NK-92 treated with Interleukin-12 subunit alpha and Interleukin-12 subunit beta, amount 100 ng/mL, for 24 hours (cell line): ENCODE results near the gene ROPN1.
"Not testable (repeated sequence)": the region's sequence is repeated elsewhere in the genome, so short reads cannot be mapped to it uniquely, and the experiment has no call there.

Experiments used
- DNase-seq: peaks from one replicate; lab custom pipeline; 2025; lab: John Stamatoyannopoulos, UW

The ROPN1 gene

DNA sequence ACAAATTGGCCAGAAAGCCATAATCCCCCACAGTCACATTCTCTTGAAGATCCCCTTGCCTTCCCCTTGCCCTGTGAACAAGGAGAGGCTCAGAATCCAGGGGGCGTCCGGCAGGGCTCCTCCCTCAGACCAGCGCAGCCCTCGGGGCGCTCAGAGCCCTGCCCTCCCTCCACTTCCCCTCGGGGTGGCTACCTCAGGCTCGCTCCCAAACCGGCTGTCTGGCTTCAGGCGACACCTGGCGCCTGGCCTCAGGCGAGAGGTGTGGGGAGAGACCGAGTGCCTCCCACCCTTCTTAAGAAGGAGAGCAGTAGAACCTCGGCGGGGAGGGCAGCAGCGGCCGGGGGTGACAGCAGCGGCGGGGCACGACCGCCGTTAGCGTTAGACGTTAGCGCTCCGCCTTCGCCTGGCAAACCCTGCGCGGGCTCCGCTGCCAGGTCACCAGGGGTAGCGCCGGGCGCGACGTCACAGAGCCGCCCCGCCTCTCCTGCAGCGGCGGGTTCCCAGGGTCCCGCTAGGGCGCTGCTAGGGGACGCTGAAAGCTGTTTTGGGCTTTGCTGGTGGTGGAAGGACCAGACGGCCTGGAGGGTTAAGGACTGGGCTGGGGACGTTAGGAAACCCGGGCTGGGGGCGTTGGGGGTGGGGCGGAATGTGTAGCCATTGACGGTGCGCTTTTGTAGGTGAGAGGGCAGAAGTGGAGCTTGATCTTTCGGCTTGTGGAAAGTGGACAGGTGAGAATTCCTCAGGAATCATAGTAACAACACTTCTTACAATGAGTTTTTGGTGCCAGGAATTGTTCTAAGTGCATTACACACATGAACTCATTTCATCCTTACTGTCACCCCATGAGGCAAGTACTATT, at the start of gene ROPN1:
Gene ROPN1 (minus strand): TSS at position 395 of the 859 bp plus-strand sequence. CDS start 11,643 bp downstream, outside the sequence.
- not testable (repeated sequence) for DNase-seq

DNA sequence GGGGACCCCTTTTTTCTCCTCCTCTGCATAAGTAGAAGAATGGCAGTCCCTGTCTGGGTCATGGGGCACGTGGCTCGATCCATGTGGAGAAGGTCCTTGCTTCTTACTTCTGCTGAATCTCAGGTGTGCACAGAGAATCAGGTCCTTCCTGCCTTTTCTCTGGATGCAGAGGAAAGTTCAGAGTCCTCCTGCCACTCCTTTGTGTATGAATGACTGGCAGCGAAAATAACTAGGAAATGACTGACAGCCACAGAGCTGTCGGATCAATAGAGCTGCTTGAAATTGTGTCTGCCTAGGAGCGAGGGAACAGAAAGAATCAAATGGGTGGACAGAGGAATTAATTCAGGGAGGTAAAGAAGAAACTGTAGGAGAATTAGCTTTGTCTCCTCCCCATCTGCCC, 49.6 kb upstream of the ROPN1 start:
- no peak for DNase-seq

DNA sequence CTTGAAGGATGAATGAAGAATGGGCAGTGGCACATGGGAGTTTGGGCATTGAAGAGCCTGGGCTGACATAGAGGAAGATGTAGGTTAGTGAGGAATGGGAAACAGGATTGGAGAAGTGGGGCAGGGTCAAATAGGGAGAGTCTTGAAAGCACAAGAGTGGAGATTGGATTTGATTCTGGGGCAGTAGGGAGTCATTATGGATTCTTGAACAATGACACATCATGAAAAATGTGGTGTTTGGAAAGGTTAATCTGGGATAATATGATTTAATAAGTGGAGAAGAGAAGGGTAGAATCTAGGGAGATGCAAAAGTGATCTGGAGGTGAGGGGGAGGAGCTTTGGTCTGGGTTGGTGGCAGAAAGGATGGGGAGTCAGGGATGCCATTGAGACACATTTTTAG, 45.4 kb upstream of the ROPN1 start:
- no peak for DNase-seq

DNA sequence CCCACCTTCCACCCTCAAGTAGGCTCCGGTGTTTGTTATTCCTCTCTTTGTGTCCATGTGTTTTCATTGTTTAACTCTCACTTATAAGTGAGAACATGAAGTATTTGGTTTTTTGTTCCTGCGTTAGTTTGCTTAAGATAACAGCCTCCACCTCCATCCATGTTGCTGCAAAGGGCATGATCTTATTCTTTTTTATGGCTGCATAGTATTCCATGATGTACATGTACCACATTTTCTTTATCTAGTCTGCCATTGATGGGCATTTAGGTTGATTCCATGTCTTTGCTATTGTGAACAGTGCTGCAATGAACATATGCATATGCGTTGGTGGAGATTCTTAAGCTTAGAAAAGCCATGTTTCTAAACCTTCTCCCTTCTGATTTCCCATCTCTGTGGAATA, 44.3 kb upstream of the ROPN1 start:
- DNase-seq: not testable (repeated sequence)

DNA sequence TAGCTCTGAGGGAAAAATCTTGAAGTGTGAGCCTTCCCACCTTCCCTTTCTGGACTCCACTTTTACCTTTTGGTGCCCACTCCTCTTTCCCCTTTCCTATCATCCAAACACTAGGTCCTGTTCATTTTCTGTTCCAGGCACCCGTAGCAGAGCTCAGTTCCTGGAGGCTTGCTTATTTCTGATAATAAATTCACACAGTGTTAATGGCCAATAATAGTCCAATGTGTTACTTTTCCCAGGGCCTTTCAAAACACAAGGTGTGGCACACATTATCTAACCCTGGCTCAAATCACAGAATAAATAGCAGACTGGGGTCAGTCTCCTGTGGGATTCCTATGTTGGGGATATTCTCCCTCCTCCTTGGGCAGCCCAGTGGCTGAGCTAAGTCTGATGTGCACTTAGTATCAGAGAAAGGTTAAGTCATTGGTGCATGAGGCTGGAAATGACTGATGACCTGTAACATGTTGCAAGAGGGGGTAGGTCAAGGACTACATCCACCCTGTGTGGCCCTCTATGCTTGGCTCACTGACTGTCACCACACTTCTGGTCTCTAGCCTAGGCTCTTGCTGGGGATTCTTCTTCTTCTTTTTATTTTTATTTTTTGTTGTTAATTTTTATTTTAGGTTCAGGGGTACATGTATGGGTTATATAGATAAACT, 43.7 kb upstream of the ROPN1 start:
- DNase-seq: no peak

DNA sequence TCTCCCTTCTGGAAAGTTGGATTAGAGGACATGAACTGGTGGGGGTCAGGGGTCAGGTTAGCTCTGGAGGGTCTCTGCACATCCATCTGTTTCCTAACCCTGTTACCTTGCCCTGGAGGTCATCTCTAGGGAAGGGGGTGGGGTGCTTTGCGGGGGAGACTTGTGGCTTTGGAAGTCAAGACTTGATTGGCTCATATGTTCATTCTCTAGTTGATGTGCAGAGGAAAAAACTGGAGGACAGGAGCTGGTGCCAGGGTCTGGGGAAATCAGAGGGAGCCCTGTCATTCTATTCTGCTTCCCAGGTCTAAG, 42.9 kb upstream of the ROPN1 start:
- no peak for DNase-seq

DNA sequence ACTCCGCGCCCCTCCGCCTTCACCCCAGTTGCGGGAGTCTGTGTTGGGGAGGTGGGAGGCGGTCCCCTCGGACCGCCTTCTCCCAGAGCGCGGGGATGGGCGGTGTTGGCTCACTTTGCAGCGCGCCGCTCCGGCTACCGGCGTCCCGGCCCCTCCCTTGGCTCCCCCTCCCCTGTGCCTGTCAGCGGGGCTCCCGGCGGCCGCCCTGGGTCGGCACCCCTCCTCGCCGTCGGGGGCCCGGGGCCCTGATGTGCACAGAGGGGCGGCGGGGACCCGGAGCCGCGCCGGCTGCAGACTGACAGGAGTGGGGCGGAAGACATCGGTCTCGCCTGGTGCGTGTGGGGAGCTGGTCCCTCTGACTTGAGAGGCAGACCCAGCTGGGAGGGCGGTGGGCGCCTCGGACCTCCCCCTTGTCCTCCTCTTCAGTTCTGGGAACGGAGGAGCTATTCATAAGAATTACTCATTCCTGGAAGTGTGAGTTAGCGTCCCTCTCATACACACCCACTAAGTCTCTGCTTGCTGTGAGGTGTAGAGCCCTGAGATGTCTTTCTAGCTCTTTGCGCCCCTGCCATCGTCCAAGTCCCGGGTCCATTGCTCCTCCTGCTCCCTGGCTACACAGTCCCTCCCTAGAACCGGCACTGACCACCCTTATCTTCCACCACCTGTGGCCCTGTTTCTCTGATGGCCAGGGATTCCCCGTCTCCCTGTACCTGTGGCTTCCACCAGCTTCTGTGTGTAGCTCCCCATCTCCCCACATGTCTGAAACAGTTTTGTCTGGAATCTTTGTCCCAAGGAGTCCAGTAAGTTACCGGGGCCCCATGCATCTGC, 42.3 kb upstream of the ROPN1 start:
- DNase-seq: no peak

DNA sequence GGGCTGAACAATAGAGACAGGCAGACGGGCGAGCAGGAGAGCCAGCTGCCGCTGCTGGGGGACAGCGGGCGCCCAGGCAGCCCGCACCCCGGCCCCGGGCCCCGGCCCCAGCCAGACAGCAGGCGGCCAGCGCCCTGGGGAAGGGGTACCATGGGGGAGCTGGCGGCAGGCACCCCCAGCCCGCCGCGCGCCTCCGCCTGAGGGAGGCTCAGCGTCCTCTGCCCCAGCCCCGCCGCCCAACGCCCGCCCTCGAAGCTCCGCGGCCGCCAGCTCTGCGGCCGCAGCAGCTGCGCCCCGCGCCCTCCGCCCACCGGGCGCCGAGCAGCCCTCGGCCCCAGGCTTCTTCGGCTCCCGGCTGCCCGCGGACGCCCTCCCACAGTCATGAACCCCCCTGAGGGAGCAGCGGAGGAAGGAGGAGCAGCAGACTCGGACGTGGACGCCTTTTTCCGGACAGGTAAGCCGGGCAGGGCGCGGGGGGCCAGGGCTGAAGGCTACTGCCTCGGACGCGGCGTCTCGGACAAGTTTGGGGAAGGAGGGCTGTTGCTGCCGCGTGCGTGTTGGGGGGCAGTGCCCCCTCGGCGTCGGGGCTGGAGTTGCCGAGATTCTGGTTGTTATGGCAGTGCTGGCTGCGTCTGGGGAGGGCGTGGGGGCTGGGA, 41.6 kb upstream of the ROPN1 start, which contains the start of gene KALRN:
Gene KALRN (plus strand): TSS at position 10 of the 656 bp plus-strand sequence.
- DNase-seq: no peak

DNA sequence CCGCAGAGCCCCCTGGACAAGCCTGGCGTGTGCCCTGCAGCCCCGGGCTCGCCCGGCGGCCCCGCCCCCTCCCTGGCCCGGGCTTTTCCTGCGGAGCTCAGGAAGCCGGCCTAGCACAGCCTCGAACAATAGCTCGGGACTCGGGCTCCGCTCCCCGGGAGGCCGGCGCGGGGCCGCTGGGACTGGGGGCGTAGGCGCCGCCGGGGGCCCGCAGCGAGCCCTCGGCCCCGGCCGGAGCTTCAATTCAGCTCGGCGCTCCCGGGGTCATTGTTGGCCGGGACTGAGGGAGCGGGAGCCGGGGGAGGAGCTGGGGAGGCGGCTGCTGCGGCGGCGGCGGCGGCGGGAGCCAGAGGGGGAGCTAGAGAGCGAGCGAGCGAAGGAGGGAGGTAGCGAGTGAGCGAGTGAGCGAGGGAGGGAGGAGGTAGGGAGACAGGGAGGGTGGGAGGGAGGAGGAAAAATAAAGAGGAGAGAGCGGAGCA, 41.0 kb upstream of the ROPN1 start:
- no peak for DNase-seq

DNA sequence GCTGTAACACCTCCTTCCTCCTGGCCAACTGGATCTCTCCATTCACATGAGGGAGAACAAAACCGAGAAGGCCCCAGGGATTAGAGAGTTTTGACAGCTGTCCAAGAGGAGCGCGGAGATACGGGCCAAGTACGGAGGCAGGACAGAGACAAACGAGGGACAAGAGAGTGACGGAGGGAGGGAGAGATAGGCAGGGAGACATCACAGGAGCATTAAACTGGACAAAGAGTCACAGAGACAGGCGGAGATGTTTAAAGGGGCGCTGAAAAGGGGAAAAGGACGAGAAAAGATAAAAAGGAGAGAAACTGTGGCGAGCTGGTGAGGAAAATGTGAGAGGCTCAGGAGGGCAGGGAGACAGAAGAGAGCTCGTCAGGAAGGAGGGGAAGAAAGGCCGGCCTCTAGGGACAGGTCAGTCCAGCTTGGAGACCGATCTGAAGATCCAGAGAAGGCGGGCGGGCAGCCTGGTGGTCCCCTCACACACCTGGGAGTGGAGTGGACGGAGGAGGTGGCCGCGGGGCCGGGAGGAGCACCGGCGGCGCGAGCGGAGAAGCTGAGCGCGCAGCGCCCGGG, 40.5 kb upstream of the ROPN1 start:
- DNase-seq: no peak

DNA sequence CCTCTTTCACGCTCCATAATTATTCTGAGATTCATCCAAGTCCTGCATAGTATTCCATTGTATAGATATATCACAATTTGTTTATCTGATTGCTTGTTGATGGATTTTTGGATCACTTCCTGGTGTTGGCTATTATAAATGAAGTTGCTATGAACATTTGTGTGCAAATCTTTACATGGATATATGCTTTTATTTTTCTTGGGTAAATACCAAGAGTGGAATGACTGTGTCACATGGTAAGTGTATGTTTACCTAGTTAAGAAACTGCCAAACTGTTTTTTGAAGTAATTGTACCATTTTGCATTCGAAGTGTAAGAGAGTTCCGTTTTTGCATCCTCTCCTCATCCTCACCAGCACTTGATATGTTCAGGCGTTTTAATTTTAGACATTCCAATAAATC, 34.6 kb upstream of the ROPN1 start:
- no peak for DNase-seq

DNA sequence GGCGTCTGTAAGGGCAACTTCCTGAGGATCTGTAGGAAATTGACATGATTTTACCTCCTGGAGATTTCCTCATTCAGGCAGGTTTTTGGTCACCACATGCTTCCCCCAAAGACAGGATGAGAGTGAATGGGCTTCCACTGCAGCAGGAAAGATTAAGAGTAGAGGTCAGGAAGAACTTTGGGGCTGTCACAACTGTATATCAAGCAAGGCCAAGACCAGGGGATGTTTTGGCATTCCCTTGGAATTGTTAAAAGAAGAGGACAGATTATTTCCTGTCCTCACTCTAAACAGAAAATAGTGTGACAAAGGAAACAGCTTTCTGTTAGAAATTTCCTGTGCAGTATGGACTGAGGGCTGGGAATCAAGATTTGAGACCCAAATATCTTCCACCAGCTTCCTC, 31.6 kb upstream of the ROPN1 start:
- DNase-seq: not testable (repeated sequence)

DNA sequence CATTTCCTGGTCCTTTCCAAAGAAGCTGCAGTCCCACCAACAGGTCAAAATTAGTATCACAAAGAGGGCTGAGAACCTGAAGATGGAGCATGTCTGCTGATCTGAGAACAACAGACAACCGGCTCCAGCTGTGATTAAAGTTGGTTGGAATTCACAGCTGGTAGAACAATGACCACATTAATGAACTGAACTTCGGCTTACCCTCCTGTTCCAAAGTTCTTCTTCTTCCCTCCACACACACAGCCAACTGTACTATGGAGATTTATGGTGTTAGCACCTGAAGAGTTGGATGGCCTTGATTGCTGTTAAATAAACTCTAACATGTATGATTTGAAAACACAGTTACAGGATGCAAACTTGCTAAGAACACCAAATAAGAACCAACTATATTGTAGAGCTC, 27.4 kb upstream of the ROPN1 start:
- no peak for DNase-seq

DNA sequence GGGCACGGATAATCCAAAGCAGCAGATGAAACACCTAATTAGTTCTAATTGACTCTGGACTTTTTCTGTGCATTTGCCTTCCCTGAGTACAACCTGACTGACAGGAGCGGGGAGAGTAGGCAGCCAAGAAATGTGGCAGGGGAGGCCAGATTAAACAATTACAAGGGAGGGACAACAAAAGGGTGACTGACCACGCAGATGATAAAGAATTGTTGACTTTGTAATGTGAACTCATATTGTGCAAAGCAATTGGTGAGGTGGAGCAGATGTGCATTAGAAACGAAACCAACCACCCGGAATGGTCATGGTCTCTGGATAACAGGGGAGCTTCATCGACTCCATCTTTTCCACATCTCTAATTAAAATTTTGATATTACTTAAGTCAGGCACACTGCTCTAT, 25.6 kb upstream of the ROPN1 start:
- DNase-seq: not testable (repeated sequence)

DNA sequence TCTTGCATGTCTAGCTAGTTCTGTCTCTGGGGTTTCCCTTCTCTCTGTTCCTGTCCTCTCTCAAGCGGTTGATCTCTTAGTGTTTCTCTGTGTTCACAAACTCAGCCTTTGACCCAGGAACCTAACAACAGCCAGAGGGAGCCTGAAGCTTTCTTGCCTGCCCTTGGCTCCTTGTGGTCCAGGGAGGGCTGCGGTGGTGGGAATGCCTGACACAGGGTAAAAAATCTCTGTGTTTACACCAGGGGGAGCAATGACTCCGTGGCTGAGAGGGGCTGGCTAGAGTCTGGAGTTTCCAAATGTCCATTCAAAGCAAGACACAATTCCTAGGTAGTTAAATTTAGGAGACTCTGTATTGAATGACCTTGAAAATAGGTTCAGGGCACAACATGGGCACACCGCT, 24.6 kb upstream of the ROPN1 start:
- DNase-seq: not testable (repeated sequence)

DNA sequence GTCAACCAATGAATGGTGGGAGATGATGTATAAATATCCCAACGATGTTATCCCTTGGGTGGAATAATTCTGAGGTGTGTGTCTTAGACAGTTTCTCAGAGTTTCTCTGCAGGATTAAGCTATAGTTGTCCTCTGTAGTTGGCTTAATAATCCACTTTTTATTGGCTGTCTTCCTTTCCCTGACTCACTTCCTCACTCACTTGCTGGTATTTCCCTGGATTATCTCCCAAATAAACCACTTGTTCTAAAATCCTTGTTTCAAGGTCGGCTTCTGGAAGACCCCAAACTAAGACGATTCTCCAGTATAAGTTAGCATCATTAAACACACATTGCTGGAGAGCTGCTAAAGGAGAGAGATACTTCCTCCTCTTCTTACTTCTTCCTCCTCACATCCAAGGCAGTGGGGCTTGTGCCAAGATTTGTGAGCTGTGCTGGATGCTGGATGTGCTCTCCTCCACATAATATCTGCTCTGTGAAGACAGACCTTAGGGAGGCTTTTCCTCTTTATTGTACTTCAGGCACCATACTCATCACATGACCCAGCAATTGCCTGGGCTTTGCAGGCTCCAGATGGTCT, 22.5 kb upstream of the ROPN1 start:
- DNase-seq: no peak

DNA sequence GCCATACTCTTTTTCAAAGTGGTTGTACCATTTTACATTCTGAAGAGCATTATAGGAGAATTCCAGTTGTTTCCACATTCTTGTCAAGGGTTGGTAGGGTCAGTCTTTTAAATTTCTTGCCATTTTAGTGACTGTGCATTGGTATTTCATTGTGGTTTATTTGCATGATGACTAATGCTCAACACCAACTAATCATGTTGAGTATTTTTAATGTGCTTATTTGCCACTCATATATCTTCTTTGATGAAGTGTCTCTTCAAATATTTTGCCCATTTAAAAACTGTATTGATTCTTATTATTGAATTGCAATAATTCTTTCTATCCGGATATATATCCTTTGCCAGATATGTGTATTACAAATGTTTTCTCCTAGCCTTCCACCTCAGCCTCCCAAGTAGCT, 16.4 kb upstream of the ROPN1 start:
- DNase-seq: not testable (repeated sequence)

DNA sequence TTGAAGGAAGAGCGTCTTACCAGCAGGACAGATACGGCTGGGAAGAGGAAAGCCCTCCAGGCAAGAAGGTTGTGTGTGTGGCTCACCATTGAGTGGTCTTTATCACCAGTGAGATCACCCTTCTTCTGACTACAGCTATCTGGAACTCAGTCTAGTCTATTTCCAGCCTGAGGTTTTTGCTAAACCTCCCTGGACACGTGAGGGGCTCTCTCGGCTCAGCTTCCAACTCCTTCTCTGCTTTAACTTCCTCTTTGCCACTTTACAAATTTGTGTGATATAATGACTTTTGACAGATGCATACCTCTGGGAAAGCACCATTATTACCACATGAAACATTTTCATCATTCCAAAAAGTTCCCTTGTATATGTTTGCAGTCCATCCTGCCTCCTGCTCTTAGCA, 15.3 kb upstream of the ROPN1 start:
- DNase-seq: no peak

DNA sequence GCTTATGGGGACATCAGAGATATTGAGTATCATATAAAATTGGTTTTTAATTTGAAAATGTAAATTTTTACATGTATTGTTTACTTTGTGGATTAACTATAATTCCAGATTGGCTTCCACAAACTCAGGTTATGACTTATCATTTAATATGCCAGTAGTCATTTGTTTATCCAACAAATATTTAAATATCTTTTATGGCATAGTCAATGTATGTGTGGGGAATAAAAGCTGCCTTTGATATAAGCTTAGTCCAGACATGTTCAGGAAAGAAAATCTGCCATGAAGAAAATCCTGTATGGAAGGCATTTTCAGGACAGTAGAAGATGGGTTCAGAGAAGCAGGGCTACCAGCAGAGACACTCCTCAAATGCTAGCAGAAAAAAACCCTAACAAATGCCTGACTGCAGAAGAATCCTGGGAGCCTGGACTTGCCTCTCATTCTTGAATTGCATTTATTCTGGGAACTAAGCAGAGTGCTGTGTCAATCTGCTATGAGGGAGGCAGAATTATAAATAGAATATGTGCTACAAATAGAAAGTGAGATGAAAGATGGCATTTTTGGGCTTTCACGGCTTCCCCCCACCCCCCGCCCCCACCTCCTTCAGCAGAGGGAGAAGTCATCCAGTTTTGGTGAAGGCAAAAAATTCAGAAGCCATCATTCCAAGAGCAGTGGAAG, 10.6 kb upstream of the ROPN1 start:
- DNase-seq: not testable (repeated sequence)

DNA sequence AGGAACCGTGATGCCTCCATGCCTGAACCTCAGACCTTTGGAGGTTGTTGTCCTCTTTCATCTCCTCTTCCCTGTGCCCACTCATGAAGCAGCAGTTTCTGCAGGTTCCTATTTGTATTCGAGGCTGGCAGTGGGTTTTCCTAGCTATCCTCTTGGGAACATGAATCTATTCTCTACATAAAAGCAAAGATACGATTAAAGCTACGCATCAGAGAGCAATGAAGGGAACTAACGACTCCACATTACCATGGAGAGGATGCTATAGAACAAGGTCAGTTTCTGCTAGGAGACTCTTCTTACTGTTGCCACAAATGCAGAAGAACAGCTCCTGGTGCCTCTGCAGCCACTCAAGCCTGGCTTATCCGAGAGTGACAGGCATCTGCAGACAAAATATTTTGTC, 9.4 kb upstream of the ROPN1 start:
- DNase-seq: not testable (repeated sequence)

DNA sequence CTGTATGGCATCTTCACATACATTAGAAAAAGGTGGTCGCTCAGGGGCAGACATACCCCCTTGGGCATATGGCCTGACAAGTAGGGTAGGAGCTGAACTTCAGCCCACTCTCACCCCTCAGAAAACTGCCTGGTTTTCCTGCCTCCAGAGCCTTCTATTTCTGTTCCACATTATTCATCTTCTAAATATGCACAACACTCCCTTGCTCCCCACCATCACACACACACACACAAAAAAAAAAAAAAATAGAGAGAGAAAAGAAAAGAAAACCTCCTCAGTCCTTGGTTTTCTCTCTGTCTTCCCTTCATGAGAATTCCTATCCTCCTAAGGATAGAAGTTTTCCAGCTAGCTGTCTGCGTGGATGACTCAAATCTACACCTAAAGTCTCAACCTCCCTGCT, 5.6 kb upstream of the ROPN1 start:
- no peak for DNase-seq
